Activated T-helper 2 cell treated with anti-CD3 and anti-CD28 coated beads, Interferon-gamma antibody, Interleukin-2, Interleukin-4, amounts not matched to agents 10 μg/mL and 5 μg/mL and 100 μg/mL, durations not matched to agents 14 hours and 24 hours and 36 hours (primary cell): ENCODE results near the gene SPEG. TPM values are rescaled to one million over a fixed set of nuclear protein-coding genes. Genes with fewer than 3 reads are reported as not detected.

Source experiments
- DNase-seq: peaks from one replicate; pipeline ENCODE4 v3.0.0; 2021; ENCODE audit warnings: low spot score
- H3K27ac Mint-ChIP-seq: one replicate; pipeline ENCODE4 v1.8.0; 2021; ENCODE audit warnings: mixed read lengths
- H3K27me3 Mint-ChIP-seq: one replicate; pipeline ENCODE4 v1.8.0; 2021; ENCODE audit warnings: low read depth, mixed read lengths
- H3K36me3 Mint-ChIP-seq: one replicate; pipeline ENCODE4 v1.8.0; 2021; ENCODE audit warnings: low read depth, mixed read lengths
- H3K4me1 Mint-ChIP-seq: one replicate; pipeline ENCODE4 v1.8.0; 2021; ENCODE audit warnings: low read depth, mixed read lengths
- H3K4me3 Mint-ChIP-seq: one replicate; pipeline ENCODE4 v1.8.0; 2021; ENCODE audit warnings: low read depth, mild to moderate bottlenecking, moderate library complexity, mixed read lengths
- H3K9me3 Mint-ChIP-seq: one replicate; pipeline ENCODE4 v1.8.0; 2021; ENCODE audit warnings: mixed read lengths
- intact Hi-C: fragments of 100-400 bp; cut with micrococcal nuclease; formaldehyde crosslinking; loops from one replicate; pipeline ENCODE4 v1.15.1; 2023
- total RNA-seq: library from RNA; stranded (reverse); gene quantifications from 2 replicates; pipeline ENCODE4 v1.2.3, GENCODE V29; 2022

SPEG gene
- total RNA-seq, 1 donor from 2014 or later, result not detected

GRCh38 chr2:219521066-219521880, 86.6 kb downstream of the SPEG start:
- no peak for DNase-seq
- Mint-ChIP-seq H3K36me3 (no peaks in the 10 kb centered on the region), H3K9me3 (no peaks in the 10 kb centered on the region), H3K4me1 (peaks cover 2% of the 10 kb centered on the region), H3K27me3 (peaks cover 73% of the 10 kb centered on the region), H3K27ac (no peak overlapping the region), H3K4me3 (no peak overlapping the region)
- intact Hi-C loops, result no loop called here

- intact Hi-C loops, result no loop called here
- no peak overlapping the region for H3K27ac Mint-ChIP-seq
Measured at GRCh38 chr2:219522111-219523030, 87.7 kb downstream of the SPEG start.

GRCh38 chr2:219523031-219523671, 88.5 kb downstream of the SPEG start:
- Mint-ChIP-seq H3K4me3 (no peak overlapping the region), H3K27me3 (peaks cover 69% of the 10 kb centered on the region), H3K4me1 (peaks cover 2% of the 10 kb centered on the region), H3K9me3 (no peaks in the 10 kb centered on the region), H3K27ac (no peak overlapping the region), H3K36me3 (no peaks in the 10 kb centered on the region)
- intact Hi-C loops, result no loop called here
- DNase-seq, result no peak

More at GRCh38 chr2:219522111-219523030, 87.7 kb downstream of the SPEG start:
- Mint-ChIP-seq H3K4me1 (peaks cover 2% of the 10 kb centered on the region), H3K27me3 (peaks cover 69% of the 10 kb centered on the region), H3K36me3 (no peaks in the 10 kb centered on the region), H3K9me3 (no peaks in the 10 kb centered on the region), H3K4me3 (no peak overlapping the region)
- DNase-seq, result no peak

- H3K27me3 Mint-ChIP-seq, result peaks cover 75% of the 10 kb centered on the region
- DNase-seq, result no peak
- H3K9me3 Mint-ChIP-seq, result no peaks in the 10 kb centered on the region
- H3K4me1 Mint-ChIP-seq, result peaks cover 2% of the 10 kb centered on the region
- H3K27ac Mint-ChIP-seq, result no peak overlapping the region
- no peaks in the 10 kb centered on the region for H3K36me3 Mint-ChIP-seq
- no peak overlapping the region for H3K4me3 Mint-ChIP-seq
- intact Hi-C loops, result no loop called here
Measured at GRCh38 chr2:219524817-219525216, 90.2 kb downstream of the SPEG start.

GRCh38 chr2:219525533-219526232, 91.0 kb downstream of the SPEG start:
- Mint-ChIP-seq H3K36me3 (no peaks in the 10 kb centered on the region), H3K27ac (no peak overlapping the region), H3K27me3 (peaks cover 77% of the 10 kb centered on the region), H3K4me1 (peaks cover 2% of the 10 kb centered on the region), H3K9me3 (no peaks in the 10 kb centered on the region), H3K4me3 (no peak overlapping the region)
- DNase-seq, result no peak
- intact Hi-C loops, result no loop called here

GRCh38 chr2:219526320-219527075, 91.9 kb downstream of the SPEG start:
- intact Hi-C loops, result no loop called here
- no peaks in the 10 kb centered on the region for H3K9me3 Mint-ChIP-seq
- no peaks in the 10 kb centered on the region for H3K36me3 Mint-ChIP-seq
- no peak for DNase-seq
- peaks cover 73% of the 10 kb centered on the region for H3K27me3 Mint-ChIP-seq
- H3K4me1 Mint-ChIP-seq, result peaks cover 2% of the 10 kb centered on the region
- H3K27ac Mint-ChIP-seq, result no peak overlapping the region
- no peak overlapping the region for H3K4me3 Mint-ChIP-seq

- H3K27ac Mint-ChIP-seq, result no peak overlapping the region
- H3K9me3 Mint-ChIP-seq, result no peaks in the 10 kb centered on the region
- no peaks in the 10 kb centered on the region for H3K36me3 Mint-ChIP-seq
- H3K4me3 Mint-ChIP-seq, result no peak overlapping the region
- peaks cover 68% of the 10 kb centered on the region for H3K27me3 Mint-ChIP-seq
- no peak for DNase-seq
- intact Hi-C loops, result no loop called here
- H3K4me1 Mint-ChIP-seq, result peaks cover 1% of the 10 kb centered on the region
Measured at GRCh38 chr2:219527076-219527394, 92.4 kb downstream of the SPEG start.

- Mint-ChIP-seq H3K4me3 (no peak overlapping the region), H3K36me3 (no peaks in the 10 kb centered on the region), H3K4me1 (no peaks in the 10 kb centered on the region), H3K9me3 (no peaks in the 10 kb centered on the region), H3K27ac (no peak overlapping the region), H3K27me3 (peaks cover 66% of the 10 kb centered on the region)
- no peak for DNase-seq
- intact Hi-C loops, result no loop called here
Measured at GRCh38 chr2:219527472-219527871, 92.8 kb downstream of the SPEG start.

- DNase-seq, result peak; percentile 75
- no peaks in the 10 kb centered on the region for H3K4me1 Mint-ChIP-seq
- intact Hi-C loops, result loop anchor here (1.0 kb wide), 5 partner anchors 21 to 127 kb away; no protein-coding TSS in a partner anchor
- H3K4me3 Mint-ChIP-seq, result no peak overlapping the region
- no peaks in the 10 kb centered on the region for H3K36me3 Mint-ChIP-seq
- H3K27me3 Mint-ChIP-seq, result peaks cover 44% of the 10 kb centered on the region
- no peaks in the 10 kb centered on the region for H3K9me3 Mint-ChIP-seq
- no peak overlapping the region for H3K27ac Mint-ChIP-seq
Measured at GRCh38 chr2:219530048-219530963, 95.7 kb downstream of the SPEG start.

- Mint-ChIP-seq H3K27me3 (peaks cover 33% of the 10 kb centered on the region), H3K36me3 (no peaks in the 10 kb centered on the region), H3K27ac (no peak overlapping the region), H3K9me3 (no peaks in the 10 kb centered on the region), H3K4me1 (no peaks in the 10 kb centered on the region), H3K4me3 (no peak overlapping the region)
- no peak for DNase-seq
- intact Hi-C loops, result no loop called here
Measured at GRCh38 chr2:219531639-219532377, 97.2 kb downstream of the SPEG start.

GRCh38 chr2:219532378-219532649, 97.7 kb downstream of the SPEG start:
- Mint-ChIP-seq H3K27ac (no peak overlapping the region), H3K27me3 (peaks cover 32% of the 10 kb centered on the region), H3K9me3 (no peaks in the 10 kb centered on the region)

More at GRCh38 chr2:219532378-219532649, 97.7 kb downstream of the SPEG start:
- no peaks in the 10 kb centered on the region for H3K36me3 Mint-ChIP-seq
- intact Hi-C loops, result no loop called here
- H3K4me3 Mint-ChIP-seq, result no peak overlapping the region
- H3K4me1 Mint-ChIP-seq, result no peaks in the 10 kb centered on the region
- DNase-seq, result no peak
